HG02973 (cell line): ENCODE data around the gene DCUN1D3.
A peak's percentile ranks its signal among the peaks of the same experiment; 100 is the strongest.

Experiments used
- ATAC-seq: cut with Tn5 transposase; IDR thresholded peaks from one replicate; pipeline ENCODE4 v1.9.1; 2021; ENCODE audit warnings: moderate library complexity; ENCODE audit not compliant: unreplicated experiment

The DCUN1D3 gene

GRCh38 chr16:20920091-20920490 lies 19.9 kb upstream of the DCUN1D3 start:
- ATAC-seq, result no peak

GRCh38 chr16:20918486-20919239 lies 18.5 kb upstream of the DCUN1D3 start:
- no peak for ATAC-seq

- ATAC-seq, result no peak
These were observed 16.8 kb upstream of the DCUN1D3 start for GRCh38 chr16:20916942-20917341.

GRCh38 chr16:20916289-20916688 lies 16.1 kb upstream of the DCUN1D3 start:
- ATAC-seq, result no peak

- ATAC-seq, result no peak
These were observed 11.2 kb upstream of the DCUN1D3 start for GRCh38 chr16:20911361-20911760.

- ATAC-seq, result no peak
These were observed 10.7 kb upstream of the DCUN1D3 start for GRCh38 chr16:20910781-20911321.

- no peak for ATAC-seq
These were observed 6.4 kb upstream of the DCUN1D3 start for GRCh38 chr16:20906341-20907255.

- no peak for ATAC-seq
These were observed 5.4 kb upstream of the DCUN1D3 start for GRCh38 chr16:20905576-20905975.

- ATAC-seq, result no peak
These were observed 4.4 kb upstream of the DCUN1D3 start for GRCh38 chr16:20904507-20905081.

- no peak for ATAC-seq
These were observed 3.8 kb upstream of the DCUN1D3 start for GRCh38 chr16:20903899-20904506.

GRCh38 chr16:20903116-20903898 lies 3.1 kb upstream of the DCUN1D3 start:
- no peak for ATAC-seq

- ATAC-seq, result no peak
These were observed 2.3 kb upstream of the DCUN1D3 start for GRCh38 chr16:20902426-20902825.

GRCh38 chr16:20901436-20902112 lies 1.4 kb upstream of the DCUN1D3 start:
- peak; percentile 29 for ATAC-seq

GRCh38 chr16:20901068-20901435 lies 894 bp upstream of the DCUN1D3 start:
- no peak for ATAC-seq

- ATAC-seq, result no peak
These were observed 470 bp downstream of the DCUN1D3 start for GRCh38 chr16:20899477-20900298.

- ATAC-seq, result no peak
These were observed 1.1 kb downstream of the DCUN1D3 start for GRCh38 chr16:20899071-20899470.

GRCh38 chr16:20897922-20898321 lies 2.2 kb downstream of the DCUN1D3 start:
- ATAC-seq, result no peak

GRCh38 chr16:20897253-20897897 lies 2.8 kb downstream of the DCUN1D3 start:
- ATAC-seq, result no peak
